Spleen (tissue), 11 donors: Measurements from ENCODE around the gene BACH2. TPM values are rescaled to one million over a fixed set of nuclear protein-coding genes. Genes with fewer than 3 reads are reported as not detected.
"Not testable (repeated sequence)": the region's sequence is repeated elsewhere in the genome, so short reads cannot be mapped to it uniquely, and the experiment has no call there.

Experiments used
- DNase-seq: peaks from one replicate; pipeline ENCODE4 v3.0.0-alpha.2; 2020
- H3K27ac ChIP-seq, 8 donors: fragments of 200-600 bp; sonication (generic) in 7 of 8; 1 replicate in 4 of 8; 2 replicates in 4 of 8; pipeline versions ENCODE4 v1.5.0 to v1.8.0; 2016 to 2021; ENCODE audit warnings: inconsistent platforms in 4 of 8, mild to moderate bottlenecking in 4 of 8, moderate library complexity in 1 of 8
- H3K27me3 ChIP-seq, 7 donors: fragments of 200-600 bp; sonication (generic) in 6 of 7; replicated peaks in 1 of 7; 1 replicate in 4 of 7; 2 replicates in 3 of 7; pipeline versions ENCODE4 v1.5.0 to v1.8.0; 2016 to 2021; ENCODE audit warnings: inconsistent platforms in 3 of 7, mild to moderate bottlenecking in 1 of 7
- H3K36me3 ChIP-seq, 6 donors: fragments of 200-600 bp; sonication (generic) in 5 of 6; 1 replicate in 4 of 6; 2 replicates in 2 of 6; pipeline versions ENCODE4 v1.5.0 to v1.8.0; 2016 to 2021; ENCODE audit warnings: inconsistent platforms in 2 of 6
- H3K4me1 ChIP-seq, 6 donors: fragments of 200-600 bp; sonication (generic) in 5 of 6; 1 replicate in 3 of 6; 2 replicates in 3 of 6; pipeline versions ENCODE4 v1.5.0 to v1.8.0; 2016 to 2021; ENCODE audit warnings: inconsistent platforms in 3 of 6
- H3K4me3 ChIP-seq, 8 donors: fragments of 200-600 bp; sonication (generic) in 7 of 8; 1 replicate in 4 of 8; 2 replicates in 4 of 8; pipeline versions ENCODE4 v1.5.0 to v1.8.0; 2016 to 2021; ENCODE audit warnings: inconsistent platforms in 4 of 8, mild to moderate bottlenecking in 4 of 8, moderate library complexity in 2 of 8
- H3K9me3 ChIP-seq, 8 donors: fragments of 200-600 bp; sonication (generic) in 7 of 8; 1 replicate in 4 of 8; 2 replicates in 4 of 8; pipeline versions ENCODE4 v1.5.0 to v1.8.0; 2016 to 2021; ENCODE audit warnings: inconsistent platforms in 4 of 8
- CTCF ChIP-seq, 11 experiments: fragments of 200-600 bp in 7 of 11; fragments of 450-650 bp in 4 of 11; sonication (generic) in 4 of 11; IDR thresholded peaks in 8 of 11; conservative IDR thresholded peaks in 3 of 11; 1 replicate in 7 of 11; 2 replicates in 4 of 11; pipeline versions ENCODE4 v1.4.0 to v1.8.0; 2016 to 2021; ENCODE audit warnings: antibody characterized with exemption in 11 of 11, inconsistent platforms in 4 of 11, mild to moderate bottlenecking in 1 of 11
- POLR2A ChIP-seq, 3 donors: fragments of 450-650 bp; IDR thresholded peaks; one replicate each; pipeline ENCODE4 v1.5.1; 2017; ENCODE audit warnings: antibody characterized with exemption in 3 of 3, mild to moderate bottlenecking in 1 of 3
- POLR2AphosphoS5 ChIP-seq, 3 donors: sonication (generic); formaldehyde crosslinking; IDR thresholded peaks; one replicate each; pipeline ENCODE4 v1.5.1; 2017; ENCODE audit warnings: antibody characterized with exemption in 3 of 3
- WGBS, 5 donors: extraction: QIAGEN DNeasy Blood & Tissue Kit in 3 of 5; methylation state at CpG; one replicate each; pipeline versions ENCODE4 v1.1.5 to v1.1.7; 2013 to 2018; 5-methylcytosine and 5-hydroxymethylcytosine counted together
- intact Hi-C: fragments of 100-400 bp; cut with DNase I; formaldehyde crosslinking; loops from one replicate; pipeline ENCODE4 v1.15.0; 2023; ENCODE audit warnings: low total_unique reads
- polyA plus RNA-seq, 3 donors: library from polyadenylated mRNA; stranded (reverse); fragments of 200-250 nt; gene quantifications; one replicate each; pipeline ENCODE4 v1.2.1, GENCODE V29; 2013
- total RNA-seq, 7 donors: library from RNA; depleted of rRNA in 3 of 7; stranded (reverse); fragments of >200 nt in 3 of 7; fragmentation: NEBNext Ultra II Directional in 4 of 7; extraction: Animal tissue kit (Norgen Biotek cat#: 25700) in 4 of 7; gene quantifications; one replicate each; pipeline versions ENCODE4 v1.1.0 to v1.2.1, GENCODE V29; 2016 to 2021
- donor health status: healthy with polysubstance abuse.
- donor health status: DM: no; HTN: no; CAD: no; lungs with moderate emphysema.
- donor health status: DM: no; HTN: no; CAD: no.
- donor health status: Bipolar disorder and iron deficiency.
- donor health status: healthy.
- donor health status: DM: no; HTN: no; CAD: no.
- donor health status: DM: yes; HTN: yes; CAD: no.

Gene BACH2
- total and polyA plus RNA-seq, 10 donors = 3.0 to 53.8 (median 32.3) TPM

GRCh38 chr6:90038961-90039653 lies 257.5 kb downstream of the BACH2 start:
- intact Hi-C loops = no loop called here
- WGBS, 5 donors = 95 to 98% (median 96%) methylated on average over 18 of the region's 18 CpGs
- Histone ChIP-seq H3K4me1 (peaks cover 0 to 2% (median 0%) of the 10 kb centered on the region in 6 donors), H3K36me3 (no peaks in the 10 kb centered on the region), H3K9me3 (no peaks in the 10 kb centered on the region), H3K4me3 (no peak overlapping the region), H3K27me3 (no peaks in the 10 kb centered on the region), H3K27ac (no peak overlapping the region)
- DNase-seq = no peak
- TF ChIP-seq POLR2AphosphoS5 (IDR thresholded peaks at IDR 0.05) = no peak
- no peak for TF ChIP-seq CTCF (IDR thresholded peaks at IDR 0.05 in 8 of 11, conservative IDR thresholded peaks at IDR 0.05 in 3 of 11)
- TF ChIP-seq POLR2A (IDR thresholded peaks at IDR 0.05) = no peak

DNA sequence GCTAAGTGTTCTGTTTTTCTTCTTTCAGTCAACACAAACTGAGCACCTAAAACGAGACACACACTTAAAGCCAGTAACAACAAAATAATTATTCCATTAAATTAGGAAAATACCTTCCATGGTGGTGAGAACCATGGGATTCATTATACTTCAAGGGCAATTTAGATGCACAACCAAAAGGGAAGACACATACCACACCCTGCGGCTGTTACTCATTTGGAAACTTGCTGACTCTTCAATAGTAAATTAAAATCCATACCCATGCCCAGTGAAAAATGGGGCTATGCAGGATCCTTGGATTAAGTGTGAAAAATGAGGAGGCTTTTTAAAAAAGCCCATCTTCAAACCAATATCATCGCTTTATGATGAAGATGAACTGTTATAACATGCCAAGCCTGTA lies 259.7 kb downstream of the BACH2 start:
- intact Hi-C loops = no loop called here
- Histone ChIP-seq H3K9me3 (peaks cover 0 to 4% (median 0%) of the 10 kb centered on the region in 8 donors), H3K27me3 (no peaks in the 10 kb centered on the region), H3K4me3 (no peak overlapping the region), H3K4me1 (no peaks in the 10 kb centered on the region), H3K36me3 (no peaks in the 10 kb centered on the region), H3K27ac (no peak overlapping the region)
- WGBS, 5 donors = 84 to 91% (median 89%) methylated on average over 3 of the region's 3 CpGs
- TF ChIP-seq POLR2A (IDR thresholded peaks at IDR 0.05) = no peak
- no peak for DNase-seq

DNA sequence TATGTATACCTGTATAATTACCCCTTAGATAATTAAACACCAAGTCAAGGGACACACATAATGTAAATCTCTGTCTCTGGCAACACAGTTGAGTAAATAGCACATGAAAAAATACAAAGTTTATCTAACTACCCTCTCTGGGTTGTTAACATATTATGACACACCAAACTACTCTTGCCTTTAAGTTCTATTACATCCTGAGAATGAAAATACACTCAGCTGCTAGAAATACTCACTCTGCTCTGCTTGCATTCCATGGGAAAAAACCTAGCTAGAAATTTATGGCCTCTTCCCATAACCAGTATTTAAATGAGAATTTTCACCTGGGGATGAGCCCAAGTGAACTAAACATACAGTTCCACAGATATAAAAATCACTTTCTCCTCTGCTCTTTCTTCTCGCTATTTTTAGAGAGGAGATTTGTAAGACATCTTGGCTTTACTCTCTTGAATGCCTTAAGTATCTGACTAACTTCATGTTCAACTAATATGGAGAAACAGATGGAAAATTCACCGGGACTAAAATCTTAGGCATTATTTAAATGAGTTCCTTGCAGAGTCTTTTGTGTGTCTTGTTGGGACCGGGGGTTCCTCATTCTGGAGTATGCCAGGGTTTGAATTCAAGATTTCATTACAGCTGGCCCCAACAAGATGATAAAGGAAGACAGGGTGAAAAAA lies 261.5 kb downstream of the BACH2 start:
- no peaks in the 10 kb centered on the region for H3K36me3 ChIP-seq
- DNase-seq = no peak
- no peak overlapping the region for H3K27ac ChIP-seq
- H3K27me3 ChIP-seq = no peaks in the 10 kb centered on the region
- WGBS, 5 donors = 86 to 93% (median 89%) methylated on average over 3 of the region's 3 CpGs
- intact Hi-C loops = no loop called here
- H3K4me1 ChIP-seq = no peaks in the 10 kb centered on the region
- TF ChIP-seq POLR2A (IDR thresholded peaks at IDR 0.05) (no peak), POLR2AphosphoS5 (IDR thresholded peaks at IDR 0.05) (no peak), CTCF (IDR thresholded peaks at IDR 0.05 in 8 of 11, conservative IDR thresholded peaks at IDR 0.05 in 3 of 11) (no peak)
- H3K4me3 ChIP-seq = no peak overlapping the region
- H3K9me3 ChIP-seq = peaks cover 0 to 4% (median 0%) of the 10 kb centered on the region in 8 donors

DNA sequence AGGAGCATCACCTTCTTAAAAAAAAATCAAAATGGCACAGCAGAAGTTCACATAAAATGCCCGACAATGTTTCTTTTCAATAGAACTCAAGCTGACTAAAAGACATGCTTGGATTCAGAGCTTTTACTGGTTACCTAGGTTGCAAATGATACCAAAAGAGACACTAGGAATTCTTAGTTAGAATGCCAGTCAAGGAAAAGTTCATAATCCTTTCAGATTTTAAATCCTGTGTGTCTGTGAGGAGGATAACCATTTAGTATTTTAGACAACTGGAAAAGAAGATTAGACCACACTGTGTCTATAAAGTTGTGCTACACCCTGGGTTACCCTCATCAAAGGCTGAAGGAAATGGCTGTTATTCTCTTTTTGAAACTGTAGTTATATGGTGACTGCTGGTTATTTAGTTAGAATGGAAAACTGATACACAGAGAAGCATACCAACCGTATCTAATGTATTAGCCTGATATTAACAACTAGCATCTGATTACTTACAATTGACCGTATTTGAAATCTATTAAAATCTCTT lies 262.8 kb downstream of the BACH2 start:
- Histone ChIP-seq H3K9me3 (peaks cover 0 to 4% (median 0%) of the 10 kb centered on the region in 8 donors), H3K27ac (no peak overlapping the region), H3K36me3 (no peaks in the 10 kb centered on the region), H3K27me3 (no peaks in the 10 kb centered on the region), H3K4me3 (no peak overlapping the region), H3K4me1 (peaks cover 0 to 5% (median 0%) of the 10 kb centered on the region in 6 donors)
- 60 to 95% (median 81%) methylated on average over 3 of the region's 3 CpGs for WGBS, 5 donors
- TF ChIP-seq POLR2AphosphoS5 (IDR thresholded peaks at IDR 0.05) (no peak), CTCF (IDR thresholded peaks at IDR 0.05 in 8 of 11, conservative IDR thresholded peaks at IDR 0.05 in 3 of 11) (no peak), POLR2A (IDR thresholded peaks at IDR 0.05) (no peak)
- intact Hi-C loops = no loop called here
- no peak for DNase-seq

DNA sequence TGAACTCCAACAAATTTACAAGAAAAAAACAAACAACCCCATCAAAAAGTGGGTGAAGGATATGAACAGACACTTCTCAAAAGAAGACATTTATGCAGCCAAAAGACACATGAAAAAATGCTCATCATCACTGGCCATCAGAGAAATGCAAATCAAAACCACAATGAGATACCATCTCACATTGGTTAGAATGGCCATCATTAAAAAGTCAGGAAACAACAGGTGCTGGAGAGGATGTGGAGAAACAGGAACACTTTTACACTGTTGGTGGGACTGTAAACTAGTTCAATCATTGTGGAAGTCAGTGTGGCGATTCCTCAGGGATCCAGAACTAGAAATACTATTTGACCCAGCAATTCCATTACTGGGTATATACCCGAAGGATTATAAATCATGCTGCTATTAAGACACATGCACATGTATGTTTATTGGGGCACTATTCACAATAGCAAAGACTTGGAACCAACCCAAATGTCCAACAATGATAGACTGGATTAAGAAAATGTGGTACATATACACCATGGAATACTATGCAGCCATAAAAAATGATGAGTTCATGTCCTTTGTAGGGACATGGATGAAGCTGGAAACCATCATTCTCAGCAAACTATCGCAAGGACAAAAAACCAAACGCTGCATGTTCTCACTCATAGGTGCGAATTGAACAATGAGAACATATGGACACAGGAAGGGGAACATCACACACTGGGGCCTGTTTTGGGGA lies 264.0 kb downstream of the BACH2 start:
- H3K27ac ChIP-seq, H3K27me3 ChIP-seq, H3K9me3 ChIP-seq, H3K4me3 ChIP-seq, DNase-seq, intact Hi-C loops, H3K36me3 ChIP-seq, H3K4me1 ChIP-seq: not testable (repeated sequence)
- WGBS, 5 donors = 82 to 96% (median 89%) methylated on average over 4 to 5 of the region's 5 CpGs
